Measurements from ENCODE around the gene HES3. TPM values are rescaled to one million over a fixed set of nuclear protein-coding genes. Genes with fewer than 3 reads are reported as not detected.
"Not testable (repeated sequence)": the region's sequence is repeated elsewhere in the genome, so short reads cannot be mapped to it uniquely, and the experiment has no call there.

Gene HES3
- total RNA-seq, 1 experiment from 2014 or later, result not detected

GRCh38 chr1:6218375-6219164 lies 25.4 kb upstream of the HES3 start:
- Histone ChIP-seq H3K4me1 (ENCODE audit: insufficient read depth, low read length, poor library complexity, severe bottlenecking) (no peaks in the 10 kb centered on the region), H3K9me3 (ENCODE audit: low read depth, low read length, poor library complexity, severe bottlenecking) (no peaks in the 10 kb centered on the region), H3K4me3 (ENCODE audit: low read depth, low read length, poor library complexity, severe bottlenecking) (no peak overlapping the region), H3K27me3 (replicated peaks; ENCODE audit: insufficient read depth, low read depth, low read length, poor library complexity) (no peaks in the 10 kb centered on the region), H3K27ac (ENCODE audit: low read depth, low read length, poor library complexity, severe bottlenecking) (no peak overlapping the region), H3K36me3 (ENCODE audit: insufficient read depth, low read length, poor library complexity, severe bottlenecking) (peaks cover 19% of the 10 kb centered on the region)
- intact Hi-C loops (cut with micrococcal nuclease; ENCODE audit: unreplicated experiment), result no loop called here
- DNase-seq (ENCODE audit: low spot score), result peak; percentile 36
- no TSS peak for BruUV-seq (replicated peaks)
- TF ChIP-seq CTCF (conservative IDR thresholded peaks at IDR 0.05; ENCODE audit: low read depth, low read length) (no peak), EZH2 (IDR thresholded peaks at IDR 0.05; ENCODE audit: borderline replicate concordance, low read depth, low read length, poor library complexity, severe bottlenecking) (no peak)
- POLR2A ChIA-PET (ENCODE audit: low non-redundant PET), result no interaction called here
- CTCF ChIA-PET, result interaction anchor here (0.6 kb wide), 1 partner anchor 26 kb away, joined by 3 read pairs; no protein-coding TSS in a partner anchor

- intact Hi-C loops (cut with micrococcal nuclease; ENCODE audit: unreplicated experiment); CTCF ChIA-PET; POLR2A ChIA-PET (ENCODE audit: low non-redundant PET); H3K27ac ChIP-seq (ENCODE audit: low read depth, low read length, poor library complexity, severe bottlenecking); H3K4me1 ChIP-seq (ENCODE audit: insufficient read depth, low read length, poor library complexity, severe bottlenecking); H3K27me3 ChIP-seq (replicated peaks; ENCODE audit: insufficient read depth, low read depth, low read length, poor library complexity); DNase-seq (ENCODE audit: low spot score); H3K4me3 ChIP-seq (ENCODE audit: low read depth, low read length, poor library complexity, severe bottlenecking); BruUV-seq (replicated peaks); H3K9me3 ChIP-seq (ENCODE audit: low read depth, low read length, poor library complexity, severe bottlenecking): not testable (repeated sequence)
- peaks cover 30% of the 10 kb centered on the region for H3K36me3 ChIP-seq (ENCODE audit: insufficient read depth, low read length, poor library complexity, severe bottlenecking)
Observed at GRCh38 chr1:6219641-6220040, 24.3 kb upstream of the HES3 start.

- POLR2A ChIA-PET (ENCODE audit: low non-redundant PET), result no interaction called here
- no TSS peak for BruUV-seq (replicated peaks)
- Histone ChIP-seq H3K4me3 (ENCODE audit: low read depth, low read length, poor library complexity, severe bottlenecking) (no peak overlapping the region), H3K27ac (ENCODE audit: low read depth, low read length, poor library complexity, severe bottlenecking) (no peak overlapping the region), H3K36me3 (ENCODE audit: insufficient read depth, low read length, poor library complexity, severe bottlenecking) (peaks cover 36% of the 10 kb centered on the region), H3K27me3 (replicated peaks; ENCODE audit: insufficient read depth, low read depth, low read length, poor library complexity) (no peaks in the 10 kb centered on the region), H3K4me1 (ENCODE audit: insufficient read depth, low read length, poor library complexity, severe bottlenecking) (no peaks in the 10 kb centered on the region), H3K9me3 (ENCODE audit: low read depth, low read length, poor library complexity, severe bottlenecking) (no peaks in the 10 kb centered on the region)
- DNase-seq (ENCODE audit: low spot score), result no peak
- intact Hi-C loops (cut with micrococcal nuclease; ENCODE audit: unreplicated experiment), result no loop called here
- TF ChIP-seq EZH2 (IDR thresholded peaks at IDR 0.05; ENCODE audit: borderline replicate concordance, low read depth, low read length, poor library complexity, severe bottlenecking) (no peak), CTCF (conservative IDR thresholded peaks at IDR 0.05; ENCODE audit: low read depth, low read length) (no peak)
- CTCF ChIA-PET, result no interaction called here
Observed at GRCh38 chr1:6220236-6220635, 23.7 kb upstream of the HES3 start.
